ENCODE measurements around the gene JAK1.

DNA sequence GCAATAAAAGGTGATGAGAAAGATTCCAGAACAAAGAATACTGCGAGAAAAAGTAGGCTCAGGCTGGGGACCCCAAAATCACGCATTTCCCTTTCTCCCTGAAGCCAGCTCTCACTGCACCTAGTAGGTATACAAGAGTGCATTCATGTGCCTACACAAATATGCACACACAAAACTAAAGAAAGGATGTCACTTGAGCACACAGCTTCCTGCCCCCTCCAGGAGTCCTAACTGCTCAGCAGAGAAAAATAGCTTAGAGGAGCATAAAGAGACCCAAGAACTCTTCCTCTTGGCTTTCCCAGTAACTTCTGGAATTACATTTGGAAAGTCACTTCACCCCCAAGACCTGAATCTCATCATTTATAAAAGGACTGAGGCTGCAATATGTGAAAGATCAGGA, 38.0 kb downstream of the JAK1 start:
- TF ChIP-seq, protein P1, sequence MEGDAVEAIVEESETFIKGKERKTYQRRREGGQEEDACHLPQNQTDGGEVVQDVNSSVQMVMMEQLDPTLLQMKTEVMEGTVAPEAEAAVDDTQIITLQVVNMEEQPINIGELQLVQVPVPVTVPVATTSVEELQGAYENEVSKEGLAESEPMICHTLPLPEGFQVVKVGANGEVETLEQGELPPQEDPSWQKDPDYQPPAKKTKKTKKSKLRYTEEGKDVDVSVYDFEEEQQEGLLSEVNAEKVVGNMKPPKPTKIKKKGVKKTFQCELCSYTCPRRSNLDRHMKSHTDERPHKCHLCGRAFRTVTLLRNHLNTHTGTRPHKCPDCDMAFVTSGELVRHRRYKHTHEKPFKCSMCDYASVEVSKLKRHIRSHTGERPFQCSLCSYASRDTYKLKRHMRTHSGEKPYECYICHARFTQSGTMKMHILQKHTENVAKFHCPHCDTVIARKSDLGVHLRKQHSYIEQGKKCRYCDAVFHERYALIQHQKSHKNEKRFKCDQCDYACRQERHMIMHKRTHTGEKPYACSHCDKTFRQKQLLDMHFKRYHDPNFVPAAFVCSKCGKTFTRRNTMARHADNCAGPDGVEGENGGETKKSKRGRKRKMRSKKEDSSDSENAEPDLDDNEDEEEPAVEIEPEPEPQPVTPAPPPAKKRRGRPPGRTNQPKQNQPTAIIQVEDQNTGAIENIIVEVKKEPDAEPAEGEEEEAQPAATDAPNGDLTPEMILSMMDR (conservative IDR thresholded peaks at IDR 0.05; ENCODE audit: low read depth, low read length) = no peak
- no peak for TF ChIP-seq EZH2 (IDR thresholded peaks at IDR 0.05; ENCODE audit: borderline replicate concordance, low read depth, low read length, poor library complexity, severe bottlenecking)
